ENCODE data around the gene CCDC138. TPM values are rescaled to one million over a fixed set of nuclear protein-coding genes. Genes with fewer than 3 reads are reported as not detected.

The CCDC138 gene
- total and polyA plus RNA-seq, 2 of the 13 experiments (the other 11 are each of a cell fraction or from before 2014, with no cell fraction given): 5.6 to 32.5 TPM

DNA sequence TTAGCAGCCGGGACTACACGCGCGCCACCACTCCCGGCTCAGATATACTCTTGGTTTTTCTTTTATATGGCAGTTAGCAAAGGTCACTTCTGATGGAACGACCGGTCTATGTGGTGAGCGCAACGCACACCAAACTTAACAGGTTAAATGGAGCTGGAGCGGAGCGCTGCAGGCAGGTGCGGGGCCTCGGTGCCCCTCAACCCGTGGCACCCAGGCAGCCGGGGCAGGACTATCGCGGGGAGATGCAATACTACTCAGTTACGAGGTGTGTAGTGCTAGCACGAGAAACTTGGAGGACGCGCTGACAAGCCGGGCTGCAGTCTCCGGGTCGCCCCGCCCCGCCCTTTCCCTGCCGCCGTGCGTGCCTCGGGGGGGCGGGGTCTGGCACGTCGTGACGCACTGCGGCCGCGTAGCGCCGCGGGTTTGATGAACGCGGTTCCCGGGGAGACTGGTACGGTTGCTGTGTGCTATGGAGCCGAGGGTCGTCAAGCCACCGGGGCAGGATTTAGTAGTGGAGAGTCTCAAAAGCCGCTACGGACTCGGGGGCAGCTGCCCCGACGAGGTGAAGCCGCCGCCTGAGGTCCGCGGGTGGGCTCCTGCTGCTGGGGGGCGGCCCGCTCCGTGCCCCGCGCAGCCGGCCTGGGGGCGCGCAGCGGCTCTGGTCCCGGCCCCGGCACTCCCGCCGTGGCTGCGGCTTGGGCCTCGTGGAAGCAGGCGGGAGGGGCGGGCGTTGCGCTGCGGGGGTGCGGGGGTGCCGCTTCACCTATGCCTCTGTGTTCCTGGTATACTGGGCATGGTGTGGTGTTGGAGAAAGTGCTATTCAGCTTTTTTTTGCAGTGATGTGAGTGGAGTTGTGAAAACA lies at the start of gene CCDC138 (continued):
- peak; percentile 89; the same call in 1 of the 2 replicates for TF ChIP-seq ZNF747 (CRISPR knock-in tag; IDR thresholded peaks at IDR 0.05; ENCODE audit: borderline replicate concordance)
- 0 out of 2 replicates have a peak, but pooled peaks have one; percentile 14 for TF ChIP-seq ZNF7 (CRISPR knock-in tag; IDR thresholded peaks at IDR 0.05)
- peak; percentile 96 for TF ChIP-seq RBFOX2 (IDR thresholded peaks at IDR 0.05; ENCODE audit: low read depth, low read length)
- peak; percentile 88 for TF ChIP-seq ZNF124 (CRISPR knock-in tag; IDR thresholded peaks at IDR 0.05)
- no peak for TF ChIP-seq ZNF713 (CRISPR knock-in tag; IDR thresholded peaks at IDR 0.05)
- TF ChIP-seq ZNF3 (CRISPR knock-in tag; IDR thresholded peaks at IDR 0.05): no peak
- TF ChIP-seq RBM39 (IDR thresholded peaks at IDR 0.05; ENCODE audit: low read depth, low read length, poor library complexity, severe bottlenecking): peak; percentile 94
- no peak for TF ChIP-seq NFE2 (CRISPR knock-in tag; IDR thresholded peaks at IDR 0.05)
- TF ChIP-seq, protein P1, sequence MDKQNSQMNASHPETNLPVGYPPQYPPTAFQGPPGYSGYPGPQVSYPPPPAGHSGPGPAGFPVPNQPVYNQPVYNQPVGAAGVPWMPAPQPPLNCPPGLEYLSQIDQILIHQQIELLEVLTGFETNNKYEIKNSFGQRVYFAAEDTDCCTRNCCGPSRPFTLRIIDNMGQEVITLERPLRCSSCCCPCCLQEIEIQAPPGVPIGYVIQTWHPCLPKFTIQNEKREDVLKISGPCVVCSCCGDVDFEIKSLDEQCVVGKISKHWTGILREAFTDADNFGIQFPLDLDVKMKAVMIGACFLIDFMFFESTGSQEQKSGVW (CRISPR knock-in tag; IDR thresholded peaks at IDR 0.05; ENCODE audit: borderline replicate concordance): no peak
- TF ChIP-seq ZFP37 (CRISPR knock-in tag; IDR thresholded peaks at IDR 0.05; ENCODE audit: borderline replicate concordance): 0 out of 2 replicates have a peak, but pooled peaks have one; percentile 33
- TF ChIP-seq, protein P2, sequence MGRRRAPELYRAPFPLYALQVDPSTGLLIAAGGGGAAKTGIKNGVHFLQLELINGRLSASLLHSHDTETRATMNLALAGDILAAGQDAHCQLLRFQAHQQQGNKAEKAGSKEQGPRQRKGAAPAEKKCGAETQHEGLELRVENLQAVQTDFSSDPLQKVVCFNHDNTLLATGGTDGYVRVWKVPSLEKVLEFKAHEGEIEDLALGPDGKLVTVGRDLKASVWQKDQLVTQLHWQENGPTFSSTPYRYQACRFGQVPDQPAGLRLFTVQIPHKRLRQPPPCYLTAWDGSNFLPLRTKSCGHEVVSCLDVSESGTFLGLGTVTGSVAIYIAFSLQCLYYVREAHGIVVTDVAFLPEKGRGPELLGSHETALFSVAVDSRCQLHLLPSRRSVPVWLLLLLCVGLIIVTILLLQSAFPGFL (CRISPR knock-in tag; IDR thresholded peaks at IDR 0.05): no peak
- TF ChIP-seq, protein P3, sequence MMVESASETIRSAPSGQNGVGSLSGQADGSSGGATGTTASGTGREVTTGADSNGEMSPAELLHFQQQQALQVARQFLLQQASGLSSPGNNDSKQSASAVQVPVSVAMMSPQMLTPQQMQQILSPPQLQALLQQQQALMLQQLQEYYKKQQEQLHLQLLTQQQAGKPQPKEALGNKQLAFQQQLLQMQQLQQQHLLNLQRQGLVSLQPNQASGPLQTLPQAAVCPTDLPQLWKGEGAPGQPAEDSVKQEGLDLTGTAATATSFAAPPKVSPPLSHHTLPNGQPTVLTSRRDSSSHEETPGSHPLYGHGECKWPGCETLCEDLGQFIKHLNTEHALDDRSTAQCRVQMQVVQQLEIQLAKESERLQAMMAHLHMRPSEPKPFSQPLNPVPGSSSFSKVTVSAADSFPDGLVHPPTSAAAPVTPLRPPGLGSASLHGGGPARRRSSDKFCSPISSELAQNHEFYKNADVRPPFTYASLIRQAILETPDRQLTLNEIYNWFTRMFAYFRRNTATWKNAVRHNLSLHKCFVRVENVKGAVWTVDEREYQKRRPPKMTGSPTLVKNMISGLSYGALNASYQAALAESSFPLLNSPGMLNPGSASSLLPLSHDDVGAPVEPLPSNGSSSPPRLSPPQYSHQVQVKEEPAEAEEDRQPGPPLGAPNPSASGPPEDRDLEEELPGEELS (CRISPR knock-in tag; IDR thresholded peaks at IDR 0.05): peak; percentile 77
- no peak for TF ChIP-seq ZNF549 (CRISPR knock-in tag; IDR thresholded peaks at IDR 0.05)
- TF ChIP-seq ARNTL (CRISPR knock-in tag; IDR thresholded peaks at IDR 0.05): no peak
- TF ChIP-seq, protein P4, sequence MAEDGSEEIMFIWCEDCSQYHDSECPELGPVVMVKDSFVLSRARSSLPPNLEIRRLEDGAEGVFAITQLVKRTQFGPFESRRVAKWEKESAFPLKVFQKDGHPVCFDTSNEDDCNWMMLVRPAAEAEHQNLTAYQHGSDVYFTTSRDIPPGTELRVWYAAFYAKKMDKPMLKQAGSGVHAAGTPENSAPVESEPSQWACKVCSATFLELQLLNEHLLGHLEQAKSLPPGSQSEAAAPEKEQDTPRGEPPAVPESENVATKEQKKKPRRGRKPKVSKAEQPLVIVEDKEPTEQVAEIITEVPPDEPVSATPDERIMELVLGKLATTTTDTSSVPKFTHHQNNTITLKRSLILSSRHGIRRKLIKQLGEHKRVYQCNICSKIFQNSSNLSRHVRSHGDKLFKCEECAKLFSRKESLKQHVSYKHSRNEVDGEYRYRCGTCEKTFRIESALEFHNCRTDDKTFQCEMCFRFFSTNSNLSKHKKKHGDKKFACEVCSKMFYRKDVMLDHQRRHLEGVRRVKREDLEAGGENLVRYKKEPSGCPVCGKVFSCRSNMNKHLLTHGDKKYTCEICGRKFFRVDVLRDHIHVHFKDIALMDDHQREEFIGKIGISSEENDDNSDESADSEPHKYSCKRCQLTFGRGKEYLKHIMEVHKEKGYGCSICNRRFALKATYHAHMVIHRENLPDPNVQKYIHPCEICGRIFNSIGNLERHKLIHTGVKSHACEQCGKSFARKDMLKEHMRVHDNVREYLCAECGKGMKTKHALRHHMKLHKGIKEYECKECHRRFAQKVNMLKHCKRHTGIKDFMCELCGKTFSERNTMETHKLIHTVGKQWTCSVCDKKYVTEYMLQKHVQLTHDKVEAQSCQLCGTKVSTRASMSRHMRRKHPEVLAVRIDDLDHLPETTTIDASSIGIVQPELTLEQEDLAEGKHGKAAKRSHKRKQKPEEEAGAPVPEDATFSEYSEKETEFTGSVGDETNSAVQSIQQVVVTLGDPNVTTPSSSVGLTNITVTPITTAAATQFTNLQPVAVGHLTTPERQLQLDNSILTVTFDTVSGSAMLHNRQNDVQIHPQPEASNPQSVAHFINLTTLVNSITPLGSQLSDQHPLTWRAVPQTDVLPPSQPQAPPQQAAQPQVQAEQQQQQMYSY (CRISPR knock-in tag; IDR thresholded peaks at IDR 0.05): no peak
- peak; percentile 46; the same call in 1 of the 2 replicates for TF ChIP-seq ZNF777 (CRISPR knock-in tag; IDR thresholded peaks at IDR 0.05)
- TF ChIP-seq, protein P5, sequence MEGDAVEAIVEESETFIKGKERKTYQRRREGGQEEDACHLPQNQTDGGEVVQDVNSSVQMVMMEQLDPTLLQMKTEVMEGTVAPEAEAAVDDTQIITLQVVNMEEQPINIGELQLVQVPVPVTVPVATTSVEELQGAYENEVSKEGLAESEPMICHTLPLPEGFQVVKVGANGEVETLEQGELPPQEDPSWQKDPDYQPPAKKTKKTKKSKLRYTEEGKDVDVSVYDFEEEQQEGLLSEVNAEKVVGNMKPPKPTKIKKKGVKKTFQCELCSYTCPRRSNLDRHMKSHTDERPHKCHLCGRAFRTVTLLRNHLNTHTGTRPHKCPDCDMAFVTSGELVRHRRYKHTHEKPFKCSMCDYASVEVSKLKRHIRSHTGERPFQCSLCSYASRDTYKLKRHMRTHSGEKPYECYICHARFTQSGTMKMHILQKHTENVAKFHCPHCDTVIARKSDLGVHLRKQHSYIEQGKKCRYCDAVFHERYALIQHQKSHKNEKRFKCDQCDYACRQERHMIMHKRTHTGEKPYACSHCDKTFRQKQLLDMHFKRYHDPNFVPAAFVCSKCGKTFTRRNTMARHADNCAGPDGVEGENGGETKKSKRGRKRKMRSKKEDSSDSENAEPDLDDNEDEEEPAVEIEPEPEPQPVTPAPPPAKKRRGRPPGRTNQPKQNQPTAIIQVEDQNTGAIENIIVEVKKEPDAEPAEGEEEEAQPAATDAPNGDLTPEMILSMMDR (CRISPR knock-in tag; IDR thresholded peaks at IDR 0.05): 0 out of 2 replicates have a peak, but pooled peaks have one; percentile 31
- peak; percentile 95 for TF ChIP-seq ZNF605 (CRISPR knock-in tag; IDR thresholded peaks at IDR 0.05)
- TF ChIP-seq KAT7 (CRISPR knock-in tag; IDR thresholded peaks at IDR 0.05; ENCODE audit: borderline replicate concordance): peak; percentile 88; the same call in 1 of the 2 replicates

All from HepG2 (cell line).